Head of caudate nucleus (tissue), 42 donors: Measurements from ENCODE around the gene MRTFB.

Source experiments
- DNase-seq, 42 donors: peaks; one replicate each; pipeline versions ENCODE4 v3.0.0 to v3.0.0-alpha.2; 2020 to 2021; ENCODE audit warnings: mixed read lengths in 7 of 42
- intact Hi-C: fragments of 100-400 bp; cut with DNase I; formaldehyde crosslinking; loops from one replicate; pipeline ENCODE4 v1.15.0; 2022

Gene MRTFB

GRCh38 chr16:14199199-14199598 lies 128.1 kb downstream of the MRTFB start:
- DNase-seq, result no peak
- intact Hi-C loops, result no loop called here

- DNase-seq, result no peak
- intact Hi-C loops, result no loop called here
Measured at GRCh38 chr16:14199624-14200023, 128.5 kb downstream of the MRTFB start.

- intact Hi-C loops, result no loop called here
Measured at GRCh38 chr16:14202095-14202494, 131.0 kb downstream of the MRTFB start.

GRCh38 chr16:14202697-14203096 lies 131.6 kb downstream of the MRTFB start:
- DNase-seq, result no peak
- intact Hi-C loops, result no loop called here

More at GRCh38 chr16:14202095-14202494, 131.0 kb downstream of the MRTFB start:
- no peak for DNase-seq

- no peak for DNase-seq
- intact Hi-C loops, result no loop called here
Measured at GRCh38 chr16:14203166-14203565, 132.0 kb downstream of the MRTFB start.

GRCh38 chr16:14205666-14206065 lies 134.5 kb downstream of the MRTFB start:
- intact Hi-C loops, result no loop called here
- no peak for DNase-seq

- intact Hi-C loops, result no loop called here
Measured at GRCh38 chr16:14211856-14212543, 140.9 kb downstream of the MRTFB start.

GRCh38 chr16:14215941-14216340 lies 144.8 kb downstream of the MRTFB start:
- intact Hi-C loops, result no loop called here
- DNase-seq, result no peak

More at GRCh38 chr16:14211856-14212543, 140.9 kb downstream of the MRTFB start:
- no peak for DNase-seq

- DNase-seq, result no peak
- intact Hi-C loops, result no loop called here
Measured at GRCh38 chr16:14219983-14220382, 148.9 kb downstream of the MRTFB start.

- no peak for DNase-seq
- intact Hi-C loops, result no loop called here
Measured at GRCh38 chr16:14223632-14224031, 152.5 kb downstream of the MRTFB start.

- DNase-seq, result no peak
- intact Hi-C loops, result no loop called here
Measured at GRCh38 chr16:14225457-14225856, 154.3 kb downstream of the MRTFB start.

GRCh38 chr16:14232106-14232864 lies 161.2 kb downstream of the MRTFB start:
- DNase-seq, result no peak
- intact Hi-C loops, result no loop called here

- intact Hi-C loops, result no loop called here
Measured at GRCh38 chr16:14236401-14236800, 165.3 kb downstream of the MRTFB start.

GRCh38 chr16:14238756-14239155 lies 167.6 kb downstream of the MRTFB start:
- DNase-seq, result no peak
- intact Hi-C loops, result no loop called here

More at GRCh38 chr16:14236401-14236800, 165.3 kb downstream of the MRTFB start:
- no peak for DNase-seq

GRCh38 chr16:14239791-14240190 lies 168.7 kb downstream of the MRTFB start:
- no peak for DNase-seq
- intact Hi-C loops, result no loop called here

- no peak for DNase-seq
- intact Hi-C loops, result no loop called here
Measured at GRCh38 chr16:14240219-14240843, 169.2 kb downstream of the MRTFB start.

- intact Hi-C loops, result no loop called here
- no peak for DNase-seq
Measured at GRCh38 chr16:14240964-14241363, 169.8 kb downstream of the MRTFB start.

- DNase-seq, result no peak
Measured at GRCh38 chr16:14241631-14242030, 170.5 kb downstream of the MRTFB start.

GRCh38 chr16:14242769-14243168 lies 171.7 kb downstream of the MRTFB start:
- intact Hi-C loops, result no loop called here
- no peak for DNase-seq

More at GRCh38 chr16:14241631-14242030, 170.5 kb downstream of the MRTFB start:
- intact Hi-C loops, result no loop called here
